ENCODE data around the gene TMEM270.
"Not testable (repeated sequence)": the region's sequence is repeated elsewhere in the genome, so short reads cannot be mapped to it uniquely, and the experiment has no call there.

TMEM270 gene, protein sequence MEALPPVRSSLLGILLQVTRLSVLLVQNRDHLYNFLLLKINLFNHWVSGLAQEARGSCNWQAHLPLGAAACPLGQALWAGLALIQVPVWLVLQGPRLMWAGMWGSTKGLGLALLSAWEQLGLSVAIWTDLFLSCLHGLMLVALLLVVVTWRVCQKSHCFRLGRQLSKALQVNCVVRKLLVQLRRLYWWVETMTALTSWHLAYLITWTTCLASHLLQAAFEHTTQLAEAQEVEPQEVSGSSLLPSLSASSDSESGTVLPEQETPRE
- total RNA-seq = 0 reads per million in 2 donors

DNA sequence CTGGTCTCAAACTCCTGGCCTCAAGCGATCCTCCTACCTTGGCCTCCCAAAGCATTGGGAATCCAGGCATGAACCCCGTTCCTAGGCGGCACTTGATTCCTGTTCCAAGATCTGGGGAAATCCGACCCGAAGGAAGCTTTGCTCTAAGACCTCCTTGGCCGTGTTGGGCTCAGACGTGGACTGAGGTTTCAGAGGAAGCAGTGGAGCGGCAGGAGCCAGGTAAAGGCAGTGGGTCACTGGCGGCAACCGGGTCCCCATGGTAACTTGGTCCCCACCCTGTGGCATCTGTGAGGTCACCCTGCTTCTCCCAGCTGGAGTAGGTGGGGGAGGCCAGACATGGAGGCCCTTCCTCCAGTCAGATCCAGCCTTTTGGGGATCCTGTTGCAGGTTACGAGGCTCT is at the start of gene TMEM270:
TSS of gene TMEM270 (plus strand) at position 301 of the 400 bp plus-strand sequence. CDS start at position 337, 36 bp downstream.
- no peak for DNase-seq

DNA sequence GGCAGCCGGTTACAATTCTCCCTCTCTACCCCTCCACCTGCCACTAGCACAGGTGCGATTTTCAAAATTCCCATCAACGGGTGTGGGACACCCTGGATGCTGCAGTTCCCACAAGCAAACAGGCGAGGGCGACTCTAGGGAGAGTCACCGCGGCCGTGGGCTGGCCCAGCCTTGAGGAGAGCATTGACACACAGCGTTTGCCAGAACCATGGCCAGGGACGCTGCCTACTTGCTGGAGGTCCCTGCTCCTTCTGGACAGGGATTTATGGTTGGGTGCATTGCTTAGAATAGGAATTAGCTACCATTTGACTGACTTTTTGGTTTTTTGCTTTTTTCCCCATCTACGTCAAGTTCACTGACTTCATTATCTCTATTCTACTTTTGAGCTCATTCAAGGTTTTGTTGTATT is 49.2 kb upstream of the TMEM270 start:
- DNase-seq = peak; percentile 34

DNA sequence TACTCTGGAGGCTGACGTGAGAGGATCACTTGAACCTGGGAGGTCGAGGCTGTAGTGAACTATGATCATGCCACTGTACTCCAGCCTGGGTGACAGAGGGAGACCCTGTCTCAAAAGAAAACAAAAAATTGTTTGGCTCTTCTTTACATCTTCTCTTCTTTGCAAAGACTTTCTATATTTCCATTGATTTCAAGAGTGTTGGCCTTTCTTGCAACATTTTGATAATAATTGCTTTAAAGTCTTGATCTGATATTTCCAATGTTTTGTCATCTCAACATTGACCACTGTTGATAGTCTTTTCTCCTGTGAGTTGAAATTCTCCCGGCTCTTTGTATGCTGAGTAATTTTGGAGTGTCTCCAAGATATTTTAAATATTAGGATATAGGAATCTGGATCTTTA is 48.0 kb upstream of the TMEM270 start:
- no peak for DNase-seq

DNA sequence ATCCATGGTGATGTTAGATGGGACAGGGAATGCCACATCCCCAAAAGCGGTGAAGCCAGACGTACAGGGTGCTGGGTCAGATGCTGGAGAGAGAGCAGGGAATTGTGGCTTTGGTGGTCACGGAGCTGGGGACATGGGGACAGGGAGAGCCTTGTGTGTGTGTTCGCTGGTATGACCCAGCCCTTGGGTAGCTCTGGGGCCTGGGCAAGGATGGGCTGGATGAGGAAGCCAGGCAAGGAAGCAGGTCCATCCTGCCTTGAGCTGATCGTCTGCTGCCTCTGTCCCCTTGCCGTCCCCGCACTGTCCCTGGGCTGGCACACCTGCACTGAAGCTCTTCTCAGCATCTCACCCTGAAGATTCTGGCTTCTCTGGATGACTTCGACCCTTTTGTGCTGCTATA is 45.5 kb upstream of the TMEM270 start:
- no peak for DNase-seq

DNA sequence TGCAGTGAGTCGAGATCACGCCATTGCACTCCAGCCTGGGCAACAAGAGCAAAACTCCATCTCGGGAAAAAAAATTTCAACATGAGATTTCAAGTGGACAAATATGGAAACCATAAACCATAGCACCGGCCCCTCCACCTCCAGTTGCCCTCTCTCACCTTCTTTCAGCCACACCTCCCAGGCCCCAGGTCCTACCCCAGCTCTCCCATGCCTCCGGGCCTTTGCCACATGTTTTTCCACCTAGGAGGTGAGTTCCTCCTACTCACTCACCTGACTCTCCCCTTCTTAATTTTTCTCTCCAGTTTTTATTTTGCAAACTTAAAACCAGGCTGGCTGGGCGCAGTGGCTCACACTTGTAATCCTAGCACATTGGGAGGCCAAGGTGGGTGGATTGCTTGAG is 43.8 kb upstream of the TMEM270 start:
- no peak for DNase-seq

DNA sequence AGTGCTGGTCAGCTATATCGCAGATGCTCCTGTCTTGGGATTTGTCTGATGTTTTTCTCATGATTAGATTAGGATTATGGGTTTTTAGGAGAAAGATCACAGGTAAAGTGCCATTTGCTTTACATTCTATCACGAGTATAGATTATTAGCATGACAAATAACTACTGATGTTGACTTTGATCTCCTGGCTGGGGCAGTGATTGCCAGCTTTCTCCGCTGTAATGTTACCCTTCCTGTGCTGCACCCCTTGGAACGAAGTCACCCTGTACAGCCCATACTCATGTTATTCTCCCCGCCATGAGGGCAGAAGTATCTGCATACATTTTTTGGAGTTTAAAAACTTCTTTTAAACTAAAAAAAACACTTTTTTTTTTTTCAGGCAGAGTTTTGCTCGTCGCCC is 40.9 kb upstream of the TMEM270 start:
- DNase-seq = no peak

DNA sequence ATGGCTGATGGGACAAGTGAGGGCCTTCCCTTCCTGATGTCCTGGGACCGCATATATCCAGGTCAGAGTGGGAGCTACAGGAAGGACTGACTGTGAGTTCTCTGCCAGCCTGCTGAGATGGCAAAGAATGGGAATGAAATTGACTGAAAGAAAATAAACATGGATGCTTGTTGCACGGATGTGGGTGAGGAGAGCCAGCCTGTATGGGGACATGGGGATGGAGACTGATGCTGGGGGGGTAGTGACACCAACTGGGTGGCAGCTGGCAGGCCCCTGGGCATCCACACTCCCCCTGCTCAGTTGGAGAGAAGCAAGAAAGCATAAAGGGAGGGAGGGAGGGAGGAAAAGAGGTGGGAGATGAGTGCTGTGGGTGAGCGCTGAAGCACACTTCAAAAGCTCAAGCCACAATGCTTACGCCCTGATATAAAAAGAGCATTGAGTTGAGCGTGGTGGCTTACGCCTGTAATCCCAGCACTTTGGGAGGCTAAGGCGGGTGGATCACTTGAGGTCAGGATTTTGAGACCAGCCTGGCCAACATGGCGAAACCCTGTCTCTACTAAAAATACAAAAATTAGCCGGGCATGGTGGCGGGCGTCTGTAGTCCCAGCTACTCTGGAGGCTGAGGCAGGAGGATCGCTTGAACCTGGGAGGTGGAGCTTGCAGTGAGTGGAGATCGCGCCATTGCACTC is 39.2 kb upstream of the TMEM270 start:
- DNase-seq = not testable (repeated sequence)

DNA sequence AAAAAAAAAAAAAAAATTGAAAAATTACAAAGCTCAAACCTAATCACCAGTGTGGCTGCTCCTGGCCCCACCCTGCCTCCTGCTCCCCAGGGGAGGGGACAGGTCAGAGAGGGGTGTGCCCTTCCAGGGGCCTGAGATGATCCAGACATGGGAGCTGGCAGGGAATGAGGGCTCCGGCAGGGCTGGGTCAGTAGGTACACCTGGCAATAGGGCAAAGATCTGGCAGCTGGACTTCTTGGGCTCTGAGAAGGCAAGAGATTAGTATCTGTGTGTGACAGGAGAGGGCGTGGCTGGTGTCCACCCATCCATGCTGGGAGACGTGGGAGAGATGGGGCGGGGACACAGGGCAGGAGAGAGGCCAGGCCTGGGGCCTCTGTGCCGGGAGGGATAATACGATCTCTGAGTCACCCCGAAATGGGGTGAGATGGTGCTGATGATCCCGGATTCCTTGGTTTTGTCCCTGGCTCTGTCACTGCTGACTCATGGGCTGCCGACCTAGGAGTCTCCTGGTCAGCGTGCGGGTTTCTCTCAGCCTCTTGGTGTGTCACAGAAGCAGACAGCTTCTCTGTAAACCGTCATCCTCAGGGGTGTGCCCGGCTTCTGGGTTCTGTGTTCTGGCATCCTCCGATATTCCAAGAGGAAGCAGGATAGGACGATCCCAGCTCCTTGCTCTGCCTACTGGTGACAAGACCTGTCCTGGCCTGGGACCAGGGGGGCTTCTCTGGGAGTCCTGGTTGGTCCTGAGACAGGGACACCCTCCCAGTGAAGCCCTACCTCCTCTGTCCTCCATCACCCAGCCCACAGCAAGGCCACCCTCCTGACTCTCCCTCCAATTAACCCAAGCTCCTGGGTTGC is 38.4 kb upstream of the TMEM270 start:
- DNase-seq = no peak

DNA sequence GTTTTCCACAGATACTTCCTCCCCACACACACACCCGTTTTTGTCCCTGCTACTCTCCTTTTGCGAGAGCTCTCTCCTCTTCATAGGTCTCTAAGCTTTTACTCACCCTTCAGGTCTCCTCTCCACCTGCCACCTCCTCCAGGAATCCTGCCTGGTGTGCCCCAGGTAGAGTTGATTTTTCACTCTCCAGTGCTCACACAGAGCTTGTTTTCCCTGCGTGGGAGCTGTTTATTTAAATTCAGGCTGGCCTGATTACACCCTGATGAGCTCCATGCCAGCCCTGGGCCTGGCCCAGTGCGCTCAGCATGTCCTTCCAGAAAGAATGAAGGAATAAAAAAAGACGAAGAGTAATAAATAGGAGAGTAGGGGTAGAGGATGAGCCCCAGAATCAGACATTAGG is 37.7 kb upstream of the TMEM270 start:
- no peak for DNase-seq

DNA sequence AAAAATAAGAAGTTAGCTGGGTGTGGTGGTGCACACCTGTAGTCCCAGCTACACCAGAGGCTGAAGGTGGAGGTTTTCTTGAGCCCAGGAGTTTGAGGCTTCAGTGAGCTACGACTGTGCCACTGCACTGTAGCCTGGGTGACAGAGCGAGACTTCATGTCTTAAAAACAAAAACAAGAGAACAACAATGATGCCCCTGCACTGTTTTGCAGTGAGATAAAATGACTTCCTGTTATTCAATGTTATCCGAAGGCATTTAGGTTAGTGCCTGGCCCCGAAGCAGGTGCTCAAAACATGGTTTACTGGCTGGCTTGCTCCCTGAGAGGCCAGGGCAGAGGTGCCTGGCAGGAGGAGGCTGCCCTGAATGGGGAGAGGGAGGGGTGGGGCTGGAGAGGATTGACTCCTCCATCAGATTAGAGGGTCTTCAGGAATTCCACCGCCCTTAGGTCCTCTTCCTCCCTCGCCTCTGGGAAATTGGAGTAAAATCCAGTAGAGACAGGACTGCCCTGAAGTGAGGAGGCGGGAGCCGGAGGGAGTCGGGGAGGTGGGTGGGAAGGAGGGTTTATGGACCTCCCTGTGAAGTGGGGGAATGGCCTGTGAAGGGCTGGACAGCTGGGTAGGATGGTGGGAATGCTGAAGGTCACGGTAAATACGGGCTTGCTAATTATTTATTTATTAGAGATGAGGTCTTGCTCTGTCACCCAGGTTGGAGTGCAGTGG is 36.9 kb upstream of the TMEM270 start:
- no peak for DNase-seq

DNA sequence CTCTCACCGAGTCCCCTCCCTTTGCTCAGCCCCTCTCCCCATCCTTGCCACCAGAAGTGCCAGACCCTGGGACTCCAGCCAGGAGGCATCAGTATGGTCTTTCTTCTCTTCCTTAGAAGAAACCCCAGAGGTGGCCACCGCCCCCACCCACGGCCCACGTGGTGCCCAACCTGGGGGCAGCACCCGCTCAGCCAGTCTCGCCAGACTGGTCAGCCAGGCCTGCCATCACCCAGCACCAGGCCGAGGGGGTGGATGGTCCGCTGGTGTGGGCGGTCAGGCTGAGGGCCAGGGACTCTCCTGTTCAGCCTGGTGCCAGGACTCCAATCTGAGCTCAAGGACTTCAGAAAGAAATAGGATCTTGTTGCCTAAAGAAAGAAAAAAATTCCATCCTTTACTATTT is 36.0 kb upstream of the TMEM270 start:
- no peak for DNase-seq

DNA sequence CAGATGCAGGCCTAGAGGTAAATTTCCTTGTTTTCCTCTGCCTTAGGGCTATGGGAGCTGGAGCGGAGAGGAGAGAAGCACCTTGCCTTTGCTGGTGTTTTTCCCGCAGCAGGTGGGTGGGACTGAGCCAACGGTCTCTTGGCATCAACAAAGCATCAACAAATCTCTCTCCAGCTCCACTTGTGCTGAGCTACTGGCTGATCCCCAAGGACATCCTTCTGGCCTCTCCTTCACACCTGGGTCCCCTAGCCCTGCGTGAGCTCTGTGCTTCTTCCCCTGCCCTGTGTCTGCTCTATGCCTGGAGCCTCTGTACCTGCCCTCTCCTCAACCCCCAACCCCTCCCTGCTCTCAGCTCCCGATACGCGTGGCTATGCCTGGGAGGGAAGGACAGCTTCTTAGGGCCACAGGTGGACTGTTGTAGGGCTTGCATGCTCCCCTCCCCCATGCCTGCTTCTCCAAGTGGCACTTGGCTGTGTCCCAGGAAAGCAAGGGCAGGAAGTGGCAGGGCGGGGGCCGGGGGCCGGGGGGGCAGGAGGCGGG is 33.3 kb upstream of the TMEM270 start:
- DNase-seq = no peak

DNA sequence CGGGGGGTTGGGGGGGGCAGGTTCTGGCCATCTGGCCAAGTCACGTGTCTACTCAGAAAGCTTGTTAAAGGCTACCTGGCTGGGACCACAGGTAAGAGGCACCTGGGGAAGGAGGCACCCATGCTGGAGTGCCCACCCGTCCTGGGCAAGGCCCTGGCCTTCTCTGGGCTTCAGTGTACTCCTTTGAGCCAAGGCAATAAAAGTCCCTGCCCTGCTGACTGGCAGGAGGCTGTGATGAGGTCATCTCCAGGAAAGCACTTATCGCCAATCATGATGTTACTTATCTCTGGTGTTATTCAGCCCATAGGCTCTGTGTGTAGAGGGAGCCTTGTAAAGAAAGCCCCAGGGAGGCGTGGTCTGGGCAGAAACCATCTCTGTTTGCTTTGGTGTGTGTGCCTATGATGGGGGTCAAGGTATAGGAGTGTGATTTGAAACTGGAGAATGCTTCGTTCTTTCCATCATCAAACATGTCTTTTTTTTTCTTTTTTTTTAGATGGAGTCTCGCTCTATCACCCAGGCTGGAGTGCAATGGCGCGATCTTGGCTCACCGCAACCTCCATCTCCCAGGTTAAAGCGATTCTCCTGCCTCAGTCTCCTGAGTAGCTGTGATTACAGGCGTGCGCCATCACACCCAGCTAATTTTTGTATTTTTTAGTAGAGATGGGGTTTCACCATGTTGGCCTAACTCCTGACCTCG is 32.7 kb upstream of the TMEM270 start:
- DNase-seq = no peak

DNA sequence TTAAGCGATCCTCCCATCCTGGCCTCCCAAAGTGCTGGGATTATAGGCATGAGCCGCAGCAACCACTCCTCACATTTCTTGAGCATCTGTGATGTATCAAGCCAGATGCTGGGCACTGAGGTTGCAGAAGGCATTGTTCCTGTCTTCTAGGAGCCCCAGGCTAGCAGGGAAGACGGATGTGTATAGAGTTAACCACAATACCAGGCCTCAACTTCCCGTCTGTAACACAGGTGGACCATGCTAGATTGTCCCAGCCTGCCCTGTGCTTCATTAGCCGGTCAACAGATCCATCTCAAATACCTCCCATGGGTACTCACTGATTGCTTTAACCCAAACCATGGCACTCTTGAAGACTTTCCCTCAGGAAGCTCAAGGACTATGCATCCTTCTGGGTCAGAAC is 32.0 kb upstream of the TMEM270 start:
- no peak for DNase-seq

DNA sequence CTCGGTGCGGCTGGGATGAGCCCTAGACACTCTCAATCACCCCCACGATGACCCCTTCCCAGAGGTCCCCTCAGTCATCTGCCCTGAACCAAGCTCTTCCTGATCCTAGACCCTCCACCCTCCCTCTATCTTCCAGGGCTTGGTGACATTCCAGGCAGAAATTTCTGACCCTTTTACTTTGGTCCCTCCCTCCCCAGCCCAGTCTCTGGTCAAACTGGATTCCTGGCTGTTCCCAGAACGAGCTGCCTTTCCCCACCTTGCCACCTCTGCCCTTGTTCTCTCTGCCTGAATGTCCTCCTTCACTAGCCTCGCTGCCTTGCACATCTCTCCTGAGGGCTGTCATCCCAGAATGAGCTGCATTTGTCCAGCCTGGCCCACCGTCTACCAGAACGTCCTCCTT is 31.5 kb upstream of the TMEM270 start:
- DNase-seq = no peak

DNA sequence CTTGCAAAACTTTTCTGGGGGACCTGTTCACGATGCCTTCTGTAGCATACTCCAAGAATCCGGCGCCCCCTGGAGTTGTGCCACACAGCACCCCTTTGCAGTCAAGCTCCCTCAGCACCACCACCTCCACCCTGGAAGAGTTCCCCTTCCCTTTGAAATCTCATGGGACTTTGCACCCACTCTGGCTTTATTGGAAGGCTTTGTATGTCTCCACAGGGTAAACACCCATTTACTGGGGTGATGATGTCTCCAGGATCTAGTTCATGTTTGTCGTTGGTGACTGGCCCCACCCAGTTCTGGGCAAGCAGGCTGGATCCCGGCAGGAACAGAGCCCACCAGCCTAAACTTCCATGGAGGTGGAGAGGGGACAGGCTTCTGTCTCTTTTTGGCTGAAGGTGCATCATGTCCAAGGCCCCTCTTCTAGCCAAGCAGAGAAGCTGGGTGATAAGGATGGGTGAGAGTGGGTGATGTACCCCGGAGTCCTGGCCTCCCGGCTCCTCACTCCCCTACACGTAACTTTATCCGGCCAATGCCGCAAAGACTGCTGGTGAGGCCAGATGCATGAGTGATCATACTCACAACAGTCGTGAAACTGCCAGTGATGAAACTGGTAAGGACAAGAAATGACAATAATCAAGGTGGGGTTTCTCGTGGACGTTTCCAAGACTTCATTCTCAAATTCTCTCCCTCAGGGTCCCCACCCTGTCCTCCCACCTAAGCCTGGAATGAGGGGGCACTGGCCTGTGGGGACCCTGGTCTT is 30.9 kb upstream of the TMEM270 start:
- no peak for DNase-seq

DNA sequence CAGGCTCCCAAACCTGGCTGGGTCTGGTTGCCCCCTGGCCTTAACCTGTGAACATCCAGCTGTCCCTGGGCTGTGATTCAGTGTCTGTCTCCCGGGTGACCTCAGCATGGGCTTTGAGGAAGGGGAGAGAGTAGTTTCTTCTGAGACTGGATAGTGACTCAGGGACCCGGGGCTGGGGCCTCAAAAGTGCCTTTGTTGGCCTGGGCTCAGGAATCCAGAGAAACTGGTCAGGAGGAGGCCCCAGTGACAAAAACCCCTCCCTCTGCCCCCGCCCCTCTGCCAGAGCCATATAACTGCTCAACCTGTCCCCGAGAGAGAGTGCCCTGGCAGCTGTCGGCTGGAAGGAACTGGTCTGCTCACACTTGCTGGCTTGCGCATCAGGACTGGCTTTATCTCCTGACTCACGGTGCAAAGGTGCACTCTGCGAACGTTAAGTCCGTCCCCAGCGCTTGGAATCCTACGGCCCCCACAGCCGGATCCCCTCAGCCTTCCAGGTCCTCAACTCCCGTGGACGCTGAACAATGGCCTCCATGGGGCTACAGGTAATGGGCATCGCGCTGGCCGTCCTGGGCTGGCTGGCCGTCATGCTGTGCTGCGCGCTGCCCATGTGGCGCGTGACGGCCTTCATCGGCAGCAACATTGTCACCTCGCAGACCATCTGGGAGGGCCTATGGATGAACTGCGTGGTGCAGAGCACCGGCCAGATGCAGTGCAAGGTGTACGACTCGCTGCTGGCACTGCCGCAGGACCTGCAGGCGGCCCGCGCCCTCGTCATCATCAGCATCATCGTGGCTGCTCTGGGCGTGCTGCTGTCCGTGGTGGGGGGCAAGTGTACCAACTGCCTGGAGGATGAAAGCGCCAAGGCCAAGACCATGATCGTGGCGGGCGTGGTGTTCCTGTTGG is 30.0 kb upstream of the TMEM270 start, which contains the start of gene CLDN4:
TSS of gene CLDN4 (plus strand) at position 316 of the 903 bp plus-strand sequence. CDS start at position 522, 206 bp downstream.
- no peak for DNase-seq

DNA sequence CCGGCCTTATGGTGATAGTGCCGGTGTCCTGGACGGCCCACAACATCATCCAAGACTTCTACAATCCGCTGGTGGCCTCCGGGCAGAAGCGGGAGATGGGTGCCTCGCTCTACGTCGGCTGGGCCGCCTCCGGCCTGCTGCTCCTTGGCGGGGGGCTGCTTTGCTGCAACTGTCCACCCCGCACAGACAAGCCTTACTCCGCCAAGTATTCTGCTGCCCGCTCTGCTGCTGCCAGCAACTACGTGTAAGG is 29.4 kb upstream of the TMEM270 start:
- no peak for DNase-seq

DNA sequence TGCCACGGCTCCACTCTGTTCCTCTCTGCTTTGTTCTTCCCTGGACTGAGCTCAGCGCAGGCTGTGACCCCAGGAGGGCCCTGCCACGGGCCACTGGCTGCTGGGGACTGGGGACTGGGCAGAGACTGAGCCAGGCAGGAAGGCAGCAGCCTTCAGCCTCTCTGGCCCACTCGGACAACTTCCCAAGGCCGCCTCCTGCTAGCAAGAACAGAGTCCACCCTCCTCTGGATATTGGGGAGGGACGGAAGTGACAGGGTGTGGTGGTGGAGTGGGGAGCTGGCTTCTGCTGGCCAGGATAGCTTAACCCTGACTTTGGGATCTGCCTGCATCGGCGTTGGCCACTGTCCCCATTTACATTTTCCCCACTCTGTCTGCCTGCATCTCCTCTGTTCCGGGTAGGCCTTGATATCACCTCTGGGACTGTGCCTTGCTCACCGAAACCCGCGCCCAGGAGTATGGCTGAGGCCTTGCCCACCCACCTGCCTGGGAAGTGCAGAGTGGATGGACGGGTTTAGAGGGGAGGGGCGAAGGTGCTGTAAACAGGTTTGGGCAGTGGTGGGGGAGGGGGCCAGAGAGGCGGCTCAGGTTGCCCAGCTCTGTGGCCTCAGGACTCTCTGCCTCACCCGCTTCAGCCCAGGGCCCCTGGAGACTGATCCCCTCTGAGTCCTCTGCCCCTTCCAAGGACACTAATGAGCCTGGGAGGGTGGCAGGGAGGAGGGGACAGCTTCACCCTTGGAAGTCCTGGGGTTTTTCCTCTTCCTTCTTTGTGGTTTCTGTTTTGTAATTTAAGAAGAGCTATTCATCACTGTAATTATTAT is 28.9 kb upstream of the TMEM270 start:
- no peak for DNase-seq

Data from T-helper 9 cell (primary cell).